ENCODE results near the gene LPIN1.

Gene LPIN1

GRCh38 chr2:11829324-11829946 lies 83.0 kb downstream of the LPIN1 start:
- TF ChIP-seq TAF1 (IDR thresholded peaks at IDR 0.05; ENCODE audit: low read depth) (no peak), NFIC (IDR thresholded peaks at IDR 0.05) (peak; percentile 52), RAD21 (IDR thresholded peaks at IDR 0.05; ENCODE audit: low read depth) (peak; percentile 72)

GRCh38 chr2:11829947-11830707 lies 83.7 kb downstream of the LPIN1 start:
- peak; percentile 70 for TF ChIP-seq YY1 (IDR thresholded peaks at IDR 0.05; ENCODE audit: low read depth)
- TF ChIP-seq FOXM1 (IDR thresholded peaks at IDR 0.05; ENCODE audit: borderline replicate concordance, low read depth) = peak; percentile 92
- no peak for TF ChIP-seq EGR1 (IDR thresholded peaks at IDR 0.05)
- TF ChIP-seq CEBPB (IDR thresholded peaks at IDR 0.05) = peak; percentile 82
- TF ChIP-seq EP300 (IDR thresholded peaks at IDR 0.05; ENCODE audit: borderline replicate concordance) = peak; percentile 97
- TF ChIP-seq MAX (IDR thresholded peaks at IDR 0.05) = peak; percentile 38; the same call in 1 of the 2 replicates
- TF ChIP-seq USF1 (IDR thresholded peaks at IDR 0.05) = no peak
- TF ChIP-seq TCF12 (IDR thresholded peaks at IDR 0.05; ENCODE audit: low read depth) = peak; percentile 94
- TF ChIP-seq ZBTB7A (IDR thresholded peaks at IDR 0.05; ENCODE audit: low read depth) = no peak
- peak; percentile 93 for TF ChIP-seq NFIC (IDR thresholded peaks at IDR 0.05)
- TF ChIP-seq TAF1 (IDR thresholded peaks at IDR 0.05; ENCODE audit: low read depth) = 0 out of 2 replicates have a peak, but pooled peaks have one; percentile 24
- peak; percentile 78 for TF ChIP-seq TEAD4 (IDR thresholded peaks at IDR 0.05)
- TF ChIP-seq, protein P1, sequence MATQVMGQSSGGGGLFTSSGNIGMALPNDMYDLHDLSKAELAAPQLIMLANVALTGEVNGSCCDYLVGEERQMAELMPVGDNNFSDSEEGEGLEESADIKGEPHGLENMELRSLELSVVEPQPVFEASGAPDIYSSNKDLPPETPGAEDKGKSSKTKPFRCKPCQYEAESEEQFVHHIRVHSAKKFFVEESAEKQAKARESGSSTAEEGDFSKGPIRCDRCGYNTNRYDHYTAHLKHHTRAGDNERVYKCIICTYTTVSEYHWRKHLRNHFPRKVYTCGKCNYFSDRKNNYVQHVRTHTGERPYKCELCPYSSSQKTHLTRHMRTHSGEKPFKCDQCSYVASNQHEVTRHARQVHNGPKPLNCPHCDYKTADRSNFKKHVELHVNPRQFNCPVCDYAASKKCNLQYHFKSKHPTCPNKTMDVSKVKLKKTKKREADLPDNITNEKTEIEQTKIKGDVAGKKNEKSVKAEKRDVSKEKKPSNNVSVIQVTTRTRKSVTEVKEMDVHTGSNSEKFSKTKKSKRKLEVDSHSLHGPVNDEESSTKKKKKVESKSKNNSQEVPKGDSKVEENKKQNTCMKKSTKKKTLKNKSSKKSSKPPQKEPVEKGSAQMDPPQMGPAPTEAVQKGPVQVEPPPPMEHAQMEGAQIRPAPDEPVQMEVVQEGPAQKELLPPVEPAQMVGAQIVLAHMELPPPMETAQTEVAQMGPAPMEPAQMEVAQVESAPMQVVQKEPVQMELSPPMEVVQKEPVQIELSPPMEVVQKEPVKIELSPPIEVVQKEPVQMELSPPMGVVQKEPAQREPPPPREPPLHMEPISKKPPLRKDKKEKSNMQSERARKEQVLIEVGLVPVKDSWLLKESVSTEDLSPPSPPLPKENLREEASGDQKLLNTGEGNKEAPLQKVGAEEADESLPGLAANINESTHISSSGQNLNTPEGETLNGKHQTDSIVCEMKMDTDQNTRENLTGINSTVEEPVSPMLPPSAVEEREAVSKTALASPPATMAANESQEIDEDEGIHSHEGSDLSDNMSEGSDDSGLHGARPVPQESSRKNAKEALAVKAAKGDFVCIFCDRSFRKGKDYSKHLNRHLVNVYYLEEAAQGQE (IDR thresholded peaks at IDR 0.05; ENCODE audit: low read depth) = no peak
- no peak for TF ChIP-seq CREB1 (IDR thresholded peaks at IDR 0.05; ENCODE audit: low read depth)
- TF ChIP-seq RAD21 (IDR thresholded peaks at IDR 0.05; ENCODE audit: low read depth) = peak; percentile 66

- TF ChIP-seq TAF1 (IDR thresholded peaks at IDR 0.05; ENCODE audit: low read depth) = no peak
- no peak for TF ChIP-seq TCF12 (IDR thresholded peaks at IDR 0.05; ENCODE audit: low read depth)
- TF ChIP-seq EP300 (IDR thresholded peaks at IDR 0.05; ENCODE audit: borderline replicate concordance) = no peak
- TF ChIP-seq, protein P1 (IDR thresholded peaks at IDR 0.05; ENCODE audit: low read depth) = no peak
- TF ChIP-seq EGR1 (IDR thresholded peaks at IDR 0.05) = no peak
- no peak for TF ChIP-seq RAD21 (IDR thresholded peaks at IDR 0.05; ENCODE audit: low read depth)
- TF ChIP-seq CREB1 (IDR thresholded peaks at IDR 0.05; ENCODE audit: low read depth) = no peak
- no peak for TF ChIP-seq YY1 (IDR thresholded peaks at IDR 0.05; ENCODE audit: low read depth)
These were observed 84.4 kb downstream of the LPIN1 start for GRCh38 chr2:11830708-11831301.

- TF ChIP-seq, protein P1 (IDR thresholded peaks at IDR 0.05; ENCODE audit: low read depth) = no peak
- no peak for TF ChIP-seq TEAD4 (IDR thresholded peaks at IDR 0.05)
- no peak for TF ChIP-seq FOXM1 (IDR thresholded peaks at IDR 0.05; ENCODE audit: borderline replicate concordance, low read depth)
- no peak for TF ChIP-seq USF1 (IDR thresholded peaks at IDR 0.05)
- no peak for TF ChIP-seq YY1 (IDR thresholded peaks at IDR 0.05; ENCODE audit: low read depth)
- no peak for TF ChIP-seq NFIC (IDR thresholded peaks at IDR 0.05)
- no peak for TF ChIP-seq TCF12 (IDR thresholded peaks at IDR 0.05; ENCODE audit: low read depth)
- no peak for TF ChIP-seq TAF1 (IDR thresholded peaks at IDR 0.05; ENCODE audit: low read depth)
- no peak for TF ChIP-seq RAD21 (IDR thresholded peaks at IDR 0.05; ENCODE audit: low read depth)
- no peak for TF ChIP-seq CEBPB (IDR thresholded peaks at IDR 0.05)
- no peak for TF ChIP-seq ZBTB7A (IDR thresholded peaks at IDR 0.05; ENCODE audit: low read depth)
- no peak for TF ChIP-seq EP300 (IDR thresholded peaks at IDR 0.05; ENCODE audit: borderline replicate concordance)
These were observed 85.0 kb downstream of the LPIN1 start for GRCh38 chr2:11831415-11831814.
